GM21528 (cell line): ENCODE measurements around the gene SMTNL1.

Experiments used
- ATAC-seq: cut with Tn5 transposase; IDR thresholded peaks from one replicate; pipeline ENCODE4 v1.9.1; 2021; ENCODE audit warnings: mild to moderate bottlenecking, moderate library complexity; ENCODE audit not compliant: unreplicated experiment, low FRiP score

The SMTNL1 gene

DNA sequence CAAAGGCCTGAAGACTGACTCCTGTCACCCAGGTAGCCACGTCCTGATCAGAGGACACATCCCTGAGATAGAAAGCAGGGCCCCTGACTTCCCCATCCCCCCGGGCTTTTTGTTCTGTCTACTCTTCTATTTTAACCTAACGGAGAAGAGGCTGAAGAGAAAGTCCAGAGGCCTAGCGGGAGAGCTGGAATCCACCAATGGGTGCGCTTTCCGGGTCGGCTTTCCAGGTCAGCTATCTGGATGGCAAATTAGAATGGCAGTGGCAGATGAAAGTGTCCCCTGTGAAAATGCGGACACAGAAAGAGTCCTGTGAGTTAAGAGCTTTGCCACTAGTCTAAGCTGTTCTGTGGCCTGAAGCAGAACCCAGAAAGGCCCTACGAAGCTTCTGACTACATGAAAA, 46.9 kb downstream of the SMTNL1 start:
- no peak for ATAC-seq

DNA sequence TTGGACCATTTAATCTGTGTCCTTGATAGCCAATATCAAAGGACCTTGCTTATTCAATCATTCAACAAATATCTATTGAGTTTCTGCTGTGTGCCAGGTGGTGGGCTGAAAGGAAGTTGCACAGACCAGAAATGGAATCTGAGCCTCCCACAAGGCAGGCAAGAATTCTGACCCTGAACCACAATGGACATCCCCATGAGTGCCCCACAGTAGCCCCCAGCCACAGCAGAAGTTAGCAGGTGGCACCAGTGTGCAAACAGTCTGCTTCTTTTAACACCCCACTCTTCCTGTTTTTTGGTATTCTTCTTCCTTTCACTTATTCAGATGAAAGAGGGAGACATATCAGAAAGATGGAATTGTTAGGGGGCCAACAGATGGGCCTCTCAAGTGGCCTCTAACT, 47.9 kb downstream of the SMTNL1 start:
- no peak for ATAC-seq

DNA sequence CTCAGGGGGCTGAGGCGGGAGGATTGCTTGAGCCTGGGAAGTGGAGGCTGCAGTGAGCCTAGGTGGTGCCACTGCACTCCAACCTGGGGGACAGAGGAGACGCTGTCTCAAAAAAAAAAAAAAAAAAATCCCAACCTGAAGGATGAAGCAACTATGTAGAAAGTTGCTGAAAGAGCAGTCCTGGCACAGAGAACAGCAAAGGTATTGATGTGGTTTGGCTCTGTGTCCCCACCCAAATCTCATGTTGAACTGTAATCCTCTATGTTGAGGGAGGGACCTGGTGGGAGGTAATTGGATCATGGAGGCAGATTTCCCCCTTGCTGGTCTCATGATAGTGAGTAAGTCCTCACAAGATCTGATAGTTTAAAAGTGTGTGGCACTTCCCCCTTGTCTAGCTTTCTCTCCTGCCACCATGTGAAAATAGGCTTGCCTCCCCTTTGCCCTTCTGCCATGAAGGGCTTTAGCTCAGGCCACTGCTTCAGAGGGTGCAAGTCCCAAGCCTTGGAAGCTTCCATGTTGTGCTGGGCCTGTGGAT, 49.4 kb downstream of the SMTNL1 start:
- no peak for ATAC-seq

DNA sequence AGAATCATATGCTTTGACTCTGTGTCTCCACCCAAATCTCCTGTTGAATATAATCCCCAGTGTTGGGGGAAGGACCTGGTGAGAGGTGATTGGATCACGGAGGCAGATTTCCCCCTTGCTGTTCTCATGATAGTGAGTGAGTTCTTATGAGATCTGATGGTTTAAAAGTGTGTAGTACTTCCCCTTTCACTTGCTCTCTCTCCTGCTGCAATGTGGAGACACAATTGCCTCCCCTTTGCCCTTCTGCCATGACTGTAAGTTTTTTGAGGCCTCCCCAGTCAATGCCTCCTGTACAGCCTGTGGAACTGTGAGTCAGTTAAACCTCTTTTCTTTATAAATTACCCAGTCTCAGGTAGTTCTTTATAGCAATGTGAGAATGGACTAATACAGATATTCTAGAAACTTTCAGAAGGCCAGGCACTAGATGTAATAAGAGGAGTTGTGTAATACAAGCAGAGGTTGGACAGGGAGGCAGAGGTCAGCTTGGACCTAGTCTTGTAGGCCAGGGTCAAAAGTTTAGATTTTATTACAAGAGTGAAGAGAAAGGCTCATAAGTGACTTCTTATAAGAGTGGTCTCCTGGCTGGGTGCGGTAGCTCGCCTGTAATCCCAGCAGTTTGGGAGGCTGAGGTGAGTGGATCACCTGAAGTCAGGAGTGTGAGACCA, 50.8 kb downstream of the SMTNL1 start:
- no peak for ATAC-seq

DNA sequence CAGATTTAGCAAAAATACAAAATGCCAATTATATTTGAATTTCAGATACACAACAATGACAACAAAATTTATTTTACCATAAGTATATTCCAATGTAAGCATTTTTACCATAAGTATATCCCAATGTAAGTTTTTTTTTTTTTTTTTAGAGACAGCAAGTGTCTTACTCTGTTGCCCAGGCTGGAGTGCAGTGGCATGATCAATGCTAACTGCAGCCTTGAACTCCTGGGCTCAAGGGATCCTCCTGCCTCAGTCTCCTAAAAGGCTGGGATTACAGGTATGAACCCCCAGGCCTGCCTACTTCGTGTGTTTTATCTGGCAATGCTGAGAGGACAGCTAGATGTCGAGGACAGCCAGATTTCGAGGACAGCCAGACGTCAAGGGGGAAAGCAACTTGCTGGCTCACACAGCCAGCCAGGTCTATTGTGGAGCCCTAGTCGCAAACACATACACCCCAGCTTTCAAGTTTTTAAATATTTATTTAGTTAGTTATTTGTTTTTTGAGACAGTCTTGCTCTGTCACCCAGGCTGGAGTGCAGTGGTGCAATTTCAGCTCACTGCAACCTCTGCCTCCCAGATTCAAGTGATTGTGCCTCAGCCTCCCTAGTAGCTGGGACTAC, 59.0 kb downstream of the SMTNL1 start:
- no peak for ATAC-seq

DNA sequence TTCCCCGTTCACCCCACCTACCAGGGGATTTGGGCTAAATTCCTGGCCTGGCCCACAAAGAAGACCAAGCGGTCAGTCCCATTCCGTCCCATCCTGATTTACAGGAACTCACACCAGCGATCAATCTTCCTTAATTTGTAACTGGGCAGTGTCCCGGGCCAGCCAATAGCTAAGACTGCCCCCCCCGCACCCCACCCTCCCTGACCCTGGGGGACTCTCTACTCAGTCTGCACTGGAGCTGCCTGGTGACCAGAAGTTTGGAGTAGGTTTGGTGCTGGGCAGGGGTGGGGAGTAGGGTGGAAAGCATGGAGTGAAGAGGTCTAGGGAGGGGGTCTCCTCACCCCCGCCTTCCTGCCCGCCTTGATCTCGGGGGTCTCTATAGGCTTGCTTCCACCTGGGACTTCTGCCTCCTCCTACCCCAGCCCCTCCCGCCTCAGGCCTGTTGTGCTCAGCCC, 60.1 kb downstream of the SMTNL1 start, which contains the start of gene SERPING1:
Gene SERPING1, plus strand, starts transcription at position 225 of the 455 bp plus-strand sequence. CDS start 586 bp downstream, outside the sequence.
- no peak for ATAC-seq

DNA sequence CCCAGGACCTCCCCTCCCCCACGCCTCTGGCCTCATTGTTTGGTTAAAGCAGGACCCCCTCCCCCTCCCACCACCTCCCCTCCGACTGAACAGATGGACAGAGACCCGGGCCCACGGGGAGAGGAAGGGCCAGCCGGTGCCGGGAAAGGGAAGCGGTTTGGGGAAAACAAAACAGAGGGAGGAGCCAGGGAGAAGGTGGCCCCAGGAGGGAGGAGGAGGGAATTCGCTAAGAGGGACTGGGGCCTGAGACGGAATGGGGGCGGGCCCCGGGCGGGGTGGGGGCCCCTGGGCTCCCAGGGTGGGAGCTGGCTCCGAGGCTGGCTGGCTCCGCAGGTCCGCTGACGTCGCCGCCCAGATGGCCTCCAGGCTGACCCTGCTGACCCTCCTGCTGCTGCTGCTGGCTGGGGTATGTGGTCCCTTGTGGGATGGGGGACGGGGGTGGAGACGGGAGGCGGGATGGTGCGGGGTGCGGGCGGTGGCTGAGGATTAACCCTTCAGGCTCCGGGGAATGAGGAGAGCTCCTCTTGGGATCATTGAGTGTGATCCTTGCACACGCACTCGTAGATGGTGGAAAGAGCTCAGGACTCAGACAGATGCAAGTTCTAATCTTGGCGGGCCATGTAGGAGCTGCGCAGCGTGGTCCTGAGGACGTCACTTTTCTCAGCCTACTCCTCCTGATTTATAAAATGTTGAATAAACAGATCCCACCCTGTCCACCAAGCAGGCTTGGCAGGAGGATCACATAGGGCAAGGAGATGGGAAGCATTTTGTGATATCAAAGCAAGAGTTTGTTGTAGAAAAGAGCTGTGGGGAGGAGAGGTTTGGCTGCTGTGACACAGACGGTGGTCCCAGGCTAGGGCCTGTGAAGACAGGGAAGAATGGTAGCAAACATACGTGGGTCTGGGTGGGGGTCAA, 60.8 kb downstream of the SMTNL1 start:
- ATAC-seq = no peak

DNA sequence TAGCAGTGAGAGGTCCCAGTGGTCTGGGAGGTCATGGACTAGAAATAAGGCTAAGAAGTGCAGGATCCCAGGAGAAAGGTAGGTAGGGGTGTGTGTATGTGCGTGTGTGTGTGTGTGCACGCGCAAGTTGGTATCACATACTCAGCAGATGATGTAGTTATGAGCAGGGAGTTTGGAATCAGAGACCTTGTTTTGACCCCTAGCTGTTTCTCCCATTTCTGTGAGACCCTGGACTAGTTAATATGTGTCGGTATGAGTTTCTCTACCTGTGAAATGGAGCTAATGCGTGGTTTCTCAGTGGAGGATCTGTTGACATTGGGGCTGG, 61.4 kb downstream of the SMTNL1 start:
- ATAC-seq = no peak

DNA sequence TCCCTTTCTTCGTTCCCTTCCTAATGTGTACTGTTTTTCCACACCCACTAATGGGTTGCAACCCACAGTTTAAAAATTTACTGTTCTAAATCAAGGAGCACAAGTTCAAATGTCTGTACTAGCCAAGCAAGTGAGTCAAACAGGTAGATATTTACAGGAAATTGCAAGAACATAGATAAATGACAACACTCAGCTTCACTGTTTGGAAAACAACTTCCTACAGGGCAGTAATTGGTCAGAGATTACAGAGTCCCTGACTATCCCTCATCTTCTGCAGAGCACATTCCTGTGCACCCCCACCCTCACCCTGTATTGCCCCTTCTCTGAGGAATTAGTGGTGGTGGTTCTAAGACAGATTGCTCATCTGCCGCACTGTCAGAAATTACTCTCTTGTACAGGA, 62.0 kb downstream of the SMTNL1 start:
- ATAC-seq = no peak
